Mesothelial cell of epicardium (in vitro differentiated cells): Measurements from ENCODE around the gene DNMT3L. TPM values are rescaled to one million over a fixed set of nuclear protein-coding genes. Genes with fewer than 3 reads are reported as not detected.
"Not testable (repeated sequence)": the region's sequence is repeated elsewhere in the genome, so short reads cannot be mapped to it uniquely, and the experiment has no call there.

ENCODE experiments used
- DNase-seq, 2 experiments: peaks; one replicate each; pipeline ENCODE4 v3.0.0; 2021; ENCODE audit warnings: low spot score in 2 of 2; ENCODE audit not compliant: unreplicated experiment in 2 of 2
- H3K27ac Mint-ChIP-seq: 2 replicates; pipeline ENCODE4 v1.8.0; 2021; ENCODE audit warnings: mixed read lengths
- H3K27me3 Mint-ChIP-seq: 2 replicates; pipeline ENCODE4 v1.8.0; 2021; ENCODE audit warnings: low read depth, mixed read lengths
- H3K36me3 Mint-ChIP-seq: 2 replicates; pipeline ENCODE4 v1.8.0; 2021; ENCODE audit warnings: mixed read lengths
- H3K4me1 Mint-ChIP-seq: 2 replicates; pipeline ENCODE4 v1.8.0; 2021; ENCODE audit warnings: mixed read lengths
- H3K4me3 Mint-ChIP-seq: 2 replicates; pipeline ENCODE4 v1.8.0; 2021; ENCODE audit warnings: mild to moderate bottlenecking, moderate library complexity, mixed read lengths
- H3K9me3 Mint-ChIP-seq: 2 replicates; pipeline ENCODE4 v1.8.0; 2021; ENCODE audit warnings: mixed read lengths
- total RNA-seq: library from RNA; stranded (reverse); gene quantifications from 3 replicates; pipeline ENCODE4 v1.2.1, GENCODE V29; 2021
- TF ChIP-seq, protein P1 (sequence below): fragments of 200-600 bp; sonication (generic); IDR thresholded peaks from one replicate; pipeline ENCODE4 v1.5.0; 2021; ENCODE audit warnings: antibody characterized with exemption; ENCODE audit not compliant: unreplicated experiment

The DNMT3L gene
- total RNA-seq, 1 donor from 2014 or later: not detected

- Mint-ChIP-seq H3K36me3 (no peaks in the 10 kb centered on the region), H3K9me3 (no peaks in the 10 kb centered on the region), H3K27ac (no peak overlapping the region), H3K4me3 (no peak overlapping the region), H3K27me3 (no peaks in the 10 kb centered on the region), H3K4me1 (no peaks in the 10 kb centered on the region)
- no peak for DNase-seq
- TF ChIP-seq, protein P1, sequence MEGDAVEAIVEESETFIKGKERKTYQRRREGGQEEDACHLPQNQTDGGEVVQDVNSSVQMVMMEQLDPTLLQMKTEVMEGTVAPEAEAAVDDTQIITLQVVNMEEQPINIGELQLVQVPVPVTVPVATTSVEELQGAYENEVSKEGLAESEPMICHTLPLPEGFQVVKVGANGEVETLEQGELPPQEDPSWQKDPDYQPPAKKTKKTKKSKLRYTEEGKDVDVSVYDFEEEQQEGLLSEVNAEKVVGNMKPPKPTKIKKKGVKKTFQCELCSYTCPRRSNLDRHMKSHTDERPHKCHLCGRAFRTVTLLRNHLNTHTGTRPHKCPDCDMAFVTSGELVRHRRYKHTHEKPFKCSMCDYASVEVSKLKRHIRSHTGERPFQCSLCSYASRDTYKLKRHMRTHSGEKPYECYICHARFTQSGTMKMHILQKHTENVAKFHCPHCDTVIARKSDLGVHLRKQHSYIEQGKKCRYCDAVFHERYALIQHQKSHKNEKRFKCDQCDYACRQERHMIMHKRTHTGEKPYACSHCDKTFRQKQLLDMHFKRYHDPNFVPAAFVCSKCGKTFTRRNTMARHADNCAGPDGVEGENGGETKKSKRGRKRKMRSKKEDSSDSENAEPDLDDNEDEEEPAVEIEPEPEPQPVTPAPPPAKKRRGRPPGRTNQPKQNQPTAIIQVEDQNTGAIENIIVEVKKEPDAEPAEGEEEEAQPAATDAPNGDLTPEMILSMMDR: no peak
These were observed 62.2 kb downstream of the DNMT3L start for GRCh38 chr21:44199448-44199847.

GRCh38 chr21:44197156-44197516 lies 64.6 kb downstream of the DNMT3L start:
- not testable (repeated sequence) for H3K4me1 Mint-ChIP-seq, DNase-seq, H3K36me3 Mint-ChIP-seq, H3K9me3 Mint-ChIP-seq, H3K27me3 Mint-ChIP-seq, H3K27ac Mint-ChIP-seq, H3K4me3 Mint-ChIP-seq

Other genes starting within 250 kb of the DNMT3L start
- gene TRAPPC10, start 249.6 kb downstream of the DNMT3L start, total RNA-seq: 28.4 to 34.5 TPM (median 32.1 TPM) in 3 replicates
- 2.3 to 7.5 TPM (median 3.1 TPM) in 3 replicates for gene PWP2, start 154.5 kb downstream of the DNMT3L start, total RNA-seq
- 17.2 to 20.4 TPM (median 18.8 TPM) in 3 replicates for gene GATD3, start 128.2 kb downstream of the DNMT3L start, total RNA-seq
- 3.8 to 4.4 TPM (median 4.2 TPM) in 3 replicates for gene ICOSLG, start 21.0 kb downstream of the DNMT3L start, total RNA-seq
- gene AIRE, start 24.0 kb upstream of the DNMT3L start, total RNA-seq: 0.13 to 0.23 TPM (median 0.18 TPM) in 3 replicates
- 147 to 160 TPM (median 155 TPM) in 3 replicates for gene PFKL, start 38.2 kb upstream of the DNMT3L start, total RNA-seq
- gene CFAP410, start 77.5 kb upstream of the DNMT3L start, total RNA-seq: 27.6 to 34.0 TPM (median 32.0 TPM) in 3 replicates
- gene TRPM2, start 91.7 kb upstream of the DNMT3L start, total RNA-seq: 0.09 to 0.16 TPM (median 0.09 TPM) in 3 replicates
- gene LRRC3, start 193.6 kb upstream of the DNMT3L start, total RNA-seq: 10.9 to 11.9 TPM (median 11.8 TPM) in 3 replicates